Measurements from ENCODE around the gene UGT1A9. TPM values are rescaled to one million over a fixed set of nuclear protein-coding genes. Genes with fewer than 3 reads are reported as not detected.

Gene UGT1A9
- total and polyA plus RNA-seq, 2 of the 13 experiments (the other 11 are each of a cell fraction or from before 2014, with no cell fraction given), result 0.07 TPM; not detected in 1

DNA sequence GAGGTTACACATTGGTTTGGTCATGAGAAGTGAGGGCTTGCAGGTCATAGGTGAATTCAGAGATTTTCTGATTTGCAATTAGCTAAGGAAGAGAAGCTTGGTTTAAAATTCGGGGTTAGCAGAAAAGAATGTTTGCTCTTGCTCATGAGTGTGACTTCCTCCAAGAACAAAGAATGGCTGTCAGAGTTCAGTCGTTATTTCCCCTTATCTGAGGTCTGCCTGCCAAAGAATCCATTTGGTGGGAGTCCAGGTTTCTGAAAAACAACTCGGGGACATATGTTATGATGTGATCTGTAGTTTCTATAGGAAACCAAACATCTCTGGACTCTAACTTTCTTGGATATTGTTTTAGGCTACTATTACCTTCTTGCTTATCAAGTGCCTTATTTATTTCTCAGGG is 17.8 kb downstream of the UGT1A9 start:
- FAIRE-seq (no peak), ATAC-seq (no peak), DNase-seq (ENCODE audit: low spot score) (no peak)
- peaks cover 9% of the 10 kb centered on the region for H3K4me1 ChIP-seq (ENCODE audit: insufficient read depth, low read length)
- H3K9ac ChIP-seq (ENCODE audit: insufficient read depth, low read depth, low read length), result no peak overlapping the region
- in situ Hi-C loops (cut with HindIII; ENCODE audit: extremely low pct_ligation_motif_present, low pct_unique_long_range_greater_than_20kb) (no loop called here), intact Hi-C loops (cut with micrococcal nuclease; ENCODE audit: unreplicated experiment) (no loop called here)
- H3K27ac ChIP-seq (ENCODE audit: extremely low read length, insufficient read depth, low read length), result no peak overlapping the region
- no peaks in the 10 kb centered on the region for H3K27me3 ChIP-seq (ENCODE audit: control insufficient read depth in 1 of 2, insufficient read depth in 2 of 2, low read length in 2 of 2)
- no peaks in the 10 kb centered on the region for H4K20me1 ChIP-seq (ENCODE audit: insufficient read depth, low read length)
- no peaks in the 10 kb centered on the region for H3K9me3 ChIP-seq (ENCODE audit: low read length)
- no peak for TF ChIP-seq CREM (IDR thresholded peaks at IDR 0.05)
- no peak for TF ChIP-seq CREM (CRISPR knock-in tag; IDR thresholded peaks at IDR 0.05)
- no peak for TF ChIP-seq NR2C2 (CRISPR knock-in tag; IDR thresholded peaks at IDR 0.05; ENCODE audit: borderline replicate concordance)
- TF ChIP-seq ZNF12 (CRISPR knock-in tag; IDR thresholded peaks at IDR 0.05), result no peak
- no peak for TF ChIP-seq ZFP82 (CRISPR knock-in tag; IDR thresholded peaks at IDR 0.05; ENCODE audit: borderline replicate concordance)
- TF ChIP-seq, protein P1, sequence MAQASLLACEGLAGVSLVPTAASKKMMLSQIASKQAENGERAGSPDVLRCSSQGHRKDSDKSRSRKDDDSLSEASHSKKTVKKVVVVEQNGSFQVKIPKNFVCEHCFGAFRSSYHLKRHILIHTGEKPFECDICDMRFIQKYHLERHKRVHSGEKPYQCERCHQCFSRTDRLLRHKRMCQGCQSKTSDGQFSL (CRISPR knock-in tag; IDR thresholded peaks at IDR 0.05), result no peak
- no peak for TF ChIP-seq GTF3A (CRISPR knock-in tag; conservative IDR thresholded peaks at IDR 0.05)
- no peak for TF ChIP-seq ZNF207 (IDR thresholded peaks at IDR 0.05; ENCODE audit: borderline replicate concordance)
- TF ChIP-seq, protein P2, sequence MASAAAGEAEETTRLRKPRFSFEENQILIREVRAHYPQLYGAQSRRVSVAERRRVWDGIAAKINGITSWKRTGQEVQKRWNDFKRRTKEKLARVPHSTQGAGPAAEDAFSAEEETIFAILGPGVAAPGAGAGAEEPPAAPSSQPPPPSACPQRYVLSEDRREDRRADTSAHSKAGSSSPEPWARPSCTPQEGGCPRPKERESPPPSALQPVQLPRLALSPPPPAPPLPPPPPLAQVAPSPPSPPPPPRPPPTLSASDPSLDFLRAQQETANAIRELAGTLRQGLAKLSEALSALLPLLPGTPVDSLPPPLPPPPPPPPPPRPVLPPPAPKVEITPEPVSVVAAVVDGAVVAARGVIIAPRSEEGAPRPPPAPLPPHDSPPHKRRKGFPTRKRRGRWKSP (CRISPR knock-in tag; IDR thresholded peaks at IDR 0.05), result no peak
- TF ChIP-seq XRCC5 (optimal IDR thresholded peaks at IDR 0.05; ENCODE audit: low read length), result no peak
- no peak for TF ChIP-seq POLR2G (IDR thresholded peaks at IDR 0.05; ENCODE audit: low read depth, low read length)
- no peak for TF ChIP-seq ZNF136 (CRISPR knock-in tag; IDR thresholded peaks at IDR 0.05; ENCODE audit: low read depth)
- no peak for TF ChIP-seq AHR (CRISPR knock-in tag; IDR thresholded peaks at IDR 0.05)
- no peak for TF ChIP-seq ZNF451 (CRISPR knock-in tag; IDR thresholded peaks at IDR 0.05)
- no peak for TF ChIP-seq SMAD9 (CRISPR knock-in tag; IDR thresholded peaks at IDR 0.05)
- no peak for TF ChIP-seq ESRRA (CRISPR knock-in tag; IDR thresholded peaks at IDR 0.05; ENCODE audit: low read depth)
- no peak for TF ChIP-seq NAIF1 (CRISPR knock-in tag; IDR thresholded peaks at IDR 0.05; ENCODE audit: borderline replicate concordance)
- no peak for TF ChIP-seq TGIF2 (CRISPR knock-in tag; IDR thresholded peaks at IDR 0.05)
- no peak overlapping the region for H3K4me3 ChIP-seq (replicated peaks in 1 of 3; ENCODE audit: insufficient read depth in 1 of 3, low read depth in 2 of 3, low read length in 3 of 3)
- no peak overlapping the region for H2AFZ ChIP-seq (ENCODE audit: low read length)
- no TSS peak for BruUV-seq (replicated peaks)
- H3K36me3 ChIP-seq (replicated peaks in 1 of 2; ENCODE audit: control insufficient read depth in 1 of 2, insufficient read depth in 2 of 2, low read length in 2 of 2), result no peaks in the 10 kb centered on the region
- H3K4me2 ChIP-seq (ENCODE audit: low read depth, low read length), result no peak overlapping the region
- CTCF ChIA-PET (ENCODE audit: low intra/inter-chr PET ratio, low total read pairs), result no interaction called here
- POLR2A ChIA-PET, result no interaction called here
- H3K79me2 ChIP-seq (ENCODE audit: insufficient read depth, low read length), result no peaks in the 10 kb centered on the region
- WGBS (ENCODE audit: low lambda C conversion rate), result 4% methylated on average over 3 of the region's 3 CpGs
